ENCODE results near the gene THNSL1. TPM values are rescaled to one million over a fixed set of nuclear protein-coding genes. Genes with fewer than 3 reads are reported as not detected.

THNSL1 gene
- total and polyA plus RNA-seq, 2 of the 13 experiments (the other 11 are each of a cell fraction or from before 2014, with no cell fraction given) = 1.3 to 3.8 TPM

GRCh38 chr10:25016376-25017153 lies at the start of gene THNSL1 (continued):
- peak; percentile 40; the same call in 1 of the 2 replicates for TF ChIP-seq FOXP4 (CRISPR knock-in tag; IDR thresholded peaks at IDR 0.05)
- peak; percentile 96 to 99 for TF ChIP-seq POLR2A (IDR thresholded peaks at IDR 0.05; ENCODE audit: insufficient read depth in 1 of 2, low read depth in 2 of 2, low read length in 2 of 2)
- no peak for TF ChIP-seq ZNF710 (CRISPR knock-in tag; IDR thresholded peaks at IDR 0.05; ENCODE audit: borderline replicate concordance)
- TF ChIP-seq ZNF264 (CRISPR knock-in tag; IDR thresholded peaks at IDR 0.05) = no peak; the same call in 1 of the 2 replicates
- TF ChIP-seq CCAR2 (optimal IDR thresholded peaks at IDR 0.05; ENCODE audit: low read depth, low read length) = no peak
- TF ChIP-seq HMGXB3 (CRISPR knock-in tag; IDR thresholded peaks at IDR 0.05; ENCODE audit: borderline replicate concordance) = peak; percentile 54; the same call in 1 of the 2 replicates
- no peak for TF ChIP-seq ZBTB3 (CRISPR knock-in tag; IDR thresholded peaks at IDR 0.05; ENCODE audit: borderline replicate concordance, low read depth)
- peak; percentile 97 for TF ChIP-seq ZMAT3 (CRISPR knock-in tag; conservative IDR thresholded peaks at IDR 0.05)
- TF ChIP-seq MAZ (IDR thresholded peaks at IDR 0.05; ENCODE audit: borderline replicate concordance, low read depth, low read length) = peak; percentile 68
- TF ChIP-seq MAZ (CRISPR knock-in tag; IDR thresholded peaks at IDR 0.05; ENCODE audit: low read depth) = peak; percentile 78
- no peak for TF ChIP-seq MED8 (CRISPR knock-in tag; IDR thresholded peaks at IDR 0.05; ENCODE audit: insufficient replicate concordance)
- peak; percentile 49; the same call in 1 of the 2 replicates for TF ChIP-seq ZNF460 (CRISPR knock-in tag; IDR thresholded peaks at IDR 0.05; ENCODE audit: borderline replicate concordance)
- TF ChIP-seq ZNF563 (CRISPR knock-in tag; IDR thresholded peaks at IDR 0.05) = peak; percentile 96; the same call in 1 of the 2 replicates
- peak; percentile 89 to 90; a peak in 3 of 4 replicates for TF ChIP-seq KLF16 (CRISPR knock-in tag; IDR thresholded peaks at IDR 0.05)
- TF ChIP-seq PRDM15 (CRISPR knock-in tag; IDR thresholded peaks at IDR 0.05) = peak; percentile 62; the same call in 1 of the 2 replicates
